SK-N-SH (cell line): ENCODE results near the gene NEK9. TPM values are rescaled to one million over a fixed set of nuclear protein-coding genes. Genes with fewer than 3 reads are reported as not detected.
A peak's percentile ranks its signal among the peaks of the same experiment; 100 is the strongest.

Experiments used
- CTCF ChIA-PET: fragments of 300-600, 350-600 bp; formaldehyde crosslinking; extraction: SDS; loops from one replicate; lab custom pipeline; 2021; lab: Yijun Ruan, JAX
- POLR2A ChIA-PET: fragments of 350-600 bp; sonication (Branson Sonifier 250); formaldehyde crosslinking; extraction: SDS; loops from one replicate; lab custom pipeline; 2020; ENCODE audit warnings: antibody characterized with exemption, inconsistent platforms; lab: Yijun Ruan, JAX
- DNase-seq: peaks from one replicate; pipeline ENCODE4 v3.0.0; 2012
- H2AFZ ChIP-seq: fragments of 200-600 bp; sonication (generic); 2 replicates; pipeline ENCODE4 v1.8.1; 2016; ENCODE audit warnings: antibody characterized with exemption, mild to moderate bottlenecking, low read depth
- H3F3A ChIP-seq: fragments of 200-600 bp; sonication (generic); replicated peaks from 2 replicates; pipeline ENCODE3; 2016; ENCODE audit warnings: antibody characterized with exemption, mild to moderate bottlenecking; ENCODE audit not compliant: insufficient read depth
- H3K27ac ChIP-seq, 2 experiments: fragments of 200-500 bp in 1 of 2; fragments of 200-600 bp in 1 of 2; sonication (Bioruptor generic) in 1 of 2; sonication (generic), shearing (Covaris generic) in 1 of 2; 2 replicates each; pipeline versions ENCODE4 v1.5.1 to v1.6.1; 2014 to 2016; ENCODE audit warnings: low read depth in 2 of 2, inconsistent platforms in 1 of 2, low read length in 1 of 2, mild to moderate bottlenecking in 1 of 2, mixed read lengths in 1 of 2
- H3K27me3 ChIP-seq: fragments of 200-600 bp; sonication (generic), shearing (Covaris generic); 2 replicates; pipeline ENCODE4 v1.6.1; 2016; ENCODE audit warnings: mixed run types; ENCODE audit not compliant: insufficient read depth
- H3K36me3 ChIP-seq, 2 experiments: fragments of 200-500 bp in 1 of 2; fragments of 200-600 bp in 1 of 2; sonication (Bioruptor generic) in 1 of 2; sonication (generic) in 1 of 2; replicated peaks in 1 of 2; 2 replicates each; pipeline versions ENCODE3 to v1.5.1; 2014 to 2016; ENCODE audit warnings: low read length in 1 of 2, mild to moderate bottlenecking in 1 of 2; ENCODE audit not compliant: insufficient read depth in 2 of 2, control insufficient read depth in 1 of 2
- H3K4me1 ChIP-seq, 2 experiments: fragments of 200-500 bp in 1 of 2; fragments of 200-600 bp in 1 of 2; sonication (Bioruptor generic) in 1 of 2; sonication (generic), shearing (Covaris generic) in 1 of 2; 2 replicates each; pipeline versions ENCODE4 v1.5.1 to v1.6.1; 2014 to 2016; ENCODE audit warnings: low read depth in 1 of 2, low read length in 1 of 2, mixed run types in 1 of 2; ENCODE audit not compliant: insufficient read depth in 2 of 2, control insufficient read depth in 1 of 2
- H3K4me2 ChIP-seq: fragments of 200-600 bp; sonication (generic), shearing (Covaris generic); 2 replicates; pipeline ENCODE4 v1.6.1; 2017; ENCODE audit warnings: mixed run types
- H3K4me3 ChIP-seq, 2 experiments: fragments of 200-500 bp in 1 of 2; fragments of 200-600 bp in 1 of 2; sonication (Bioruptor generic) in 1 of 2; sonication (generic), shearing (Covaris generic) in 1 of 2; 2 replicates each; pipeline versions ENCODE4 v1.5.1 to v1.8.1; 2014 to 2016; ENCODE audit warnings: low read depth in 2 of 2, inconsistent platforms in 1 of 2, low read length in 1 of 2, mild to moderate bottlenecking in 1 of 2, mixed read lengths in 1 of 2, moderate library complexity in 1 of 2
- H3K79me2 ChIP-seq: fragments of 200-600 bp; sonication (generic); 2 replicates; pipeline ENCODE4 v1.8.1; 2017; ENCODE audit warnings: mild to moderate bottlenecking; ENCODE audit not compliant: insufficient read depth
- H3K9ac ChIP-seq: fragments of 200-600 bp; sonication (generic); 2 replicates; pipeline ENCODE4 v1.6.1; 2017; ENCODE audit warnings: mixed run types
- H3K9me2 ChIP-seq: fragments of 200-600 bp; sonication (generic); 2 replicates; pipeline ENCODE4 v1.6.1; 2017; ENCODE audit warnings: mixed run types
- H3K9me3 ChIP-seq: fragments of 200-600 bp; sonication (generic); 2 replicates; pipeline ENCODE4 v1.6.1; 2017; ENCODE audit warnings: mixed run types, mild to moderate bottlenecking, moderate library complexity
- H4K20me1 ChIP-seq: fragments of 200-600 bp; sonication (generic); 2 replicates; pipeline ENCODE4 v1.6.1; 2017; ENCODE audit warnings: mild to moderate bottlenecking, mixed run types; ENCODE audit not compliant: insufficient read depth
- CHD2 ChIP-seq: fragments of 150-350 bp; IDR thresholded peaks from 2 replicates; pipeline ENCODE4 v1.6.1; 2018; ENCODE audit warnings: low read length; ENCODE audit not compliant: partially characterized antibody
- ELF1 ChIP-seq: IDR thresholded peaks from 2 replicates; pipeline ENCODE4 v1.4.0; 2012
- EP300 ChIP-seq, 2 experiments: IDR thresholded peaks; 2 replicates each; pipeline versions ENCODE4 v1.4.0 to v1.6.1; 2012; ENCODE audit warnings: borderline replicate concordance in 1 of 2, low read depth in 1 of 2, low read length in 1 of 2
- EZH2phosphoT487 ChIP-seq: fragments of 200-600 bp; sonication (generic); IDR thresholded peaks from 2 replicates; pipeline ENCODE4 v1.6.1; 2017; ENCODE audit warnings: low read depth, mixed run types, mild to moderate bottlenecking, antibody characterized with exemption, moderate library complexity, borderline replicate concordance
- FOSL2 ChIP-seq: IDR thresholded peaks from 2 replicates; pipeline ENCODE4 v1.4.0; 2012; ENCODE audit warnings: low read depth, mild to moderate bottlenecking, moderate library complexity, borderline replicate concordance
- GABPA ChIP-seq: IDR thresholded peaks from 2 replicates; pipeline ENCODE4 v1.4.0; 2012; ENCODE audit warnings: low read depth, mild to moderate bottlenecking
- GATA2 ChIP-seq: sonication (generic); formaldehyde crosslinking; IDR thresholded peaks from 2 replicates; pipeline ENCODE4 v1.5.0; 2020; ENCODE audit warnings: mild to moderate bottlenecking, missing genetic modification reagents
- JUND ChIP-seq: IDR thresholded peaks from 2 replicates; pipeline ENCODE4 v1.4.0; 2012
- MEF2A ChIP-seq: IDR thresholded peaks from 2 replicates; pipeline ENCODE4 v1.4.0; 2012; ENCODE audit warnings: low read depth, borderline replicate concordance
- MXI1 ChIP-seq: IDR thresholded peaks from 2 replicates; pipeline ENCODE4 v1.6.1; 2012; ENCODE audit warnings: mild to moderate bottlenecking, low read depth, low read length, improper control_type of control experiment
- NFIC ChIP-seq: IDR thresholded peaks from 2 replicates; pipeline ENCODE4 v1.4.0; 2012; ENCODE audit warnings: borderline replicate concordance
- NRF1 ChIP-seq: IDR thresholded peaks from 2 replicates; pipeline ENCODE4 v1.6.1; 2012; ENCODE audit warnings: low read depth, mild to moderate bottlenecking, low read length
- POLR2AphosphoS5 ChIP-seq: IDR thresholded peaks from 2 replicates; pipeline ENCODE4 v1.6.1; 2012; ENCODE audit warnings: low read depth, low read length
- RAD21 ChIP-seq: IDR thresholded peaks from 2 replicates; pipeline ENCODE4 v1.6.1; 2012; ENCODE audit warnings: mild to moderate bottlenecking, low read length
- RCOR1 ChIP-seq: fragments of 150-350 bp; IDR thresholded peaks from 2 replicates; pipeline ENCODE4 v1.6.1; 2017; ENCODE audit warnings: antibody characterized with exemption, low read length
- RFX5 ChIP-seq: IDR thresholded peaks from 2 replicates; pipeline ENCODE4 v1.6.1; 2012; ENCODE audit warnings: mild to moderate bottlenecking, improper control_type of control experiment, low read length
- RXRA ChIP-seq: IDR thresholded peaks from 2 replicates; pipeline ENCODE4 v1.4.0; 2012; ENCODE audit warnings: low read depth, mild to moderate bottlenecking, borderline replicate concordance
- SIN3A ChIP-seq: IDR thresholded peaks from 2 replicates; pipeline ENCODE4 v1.6.1; 2012; ENCODE audit warnings: low read depth, mild to moderate bottlenecking, low read length, moderate library complexity, borderline replicate concordance
- SMC3 ChIP-seq: IDR thresholded peaks from 2 replicates; pipeline ENCODE4 v1.6.1; 2012; ENCODE audit warnings: low read depth, low read length, improper control_type of control experiment
- TCF12 ChIP-seq: IDR thresholded peaks from 2 replicates; pipeline ENCODE4 v1.4.0; 2012
- TEAD4 ChIP-seq: IDR thresholded peaks from 2 replicates; pipeline ENCODE4 v1.4.0; 2012; ENCODE audit warnings: mild to moderate bottlenecking, borderline replicate concordance; ENCODE audit not compliant: insufficient read depth
- YY1 ChIP-seq: IDR thresholded peaks from 2 replicates; pipeline ENCODE4 v1.4.0; 2012; ENCODE audit warnings: low read depth, mild to moderate bottlenecking
- WGBS: methylation state at CpG from one replicate; pipeline ENCODE4 v1.1.6; 2017; ENCODE audit warnings: low lambda C conversion rate; 5-methylcytosine and 5-hydroxymethylcytosine counted together
- polyA plus RNA-seq, 3 experiments: library from polyadenylated mRNA; depleted of rRNA; stranded (reverse); fragments of >200 nt; gene quantifications; 2 replicates each; pipeline ENCODE4 v1.2.3, GENCODE V29; 2012
- TF ChIP-seq, protein P1 (sequence below): IDR thresholded peaks from 2 replicates; pipeline ENCODE4 v1.4.0; 2012; ENCODE audit warnings: low read depth, borderline replicate concordance
- TF ChIP-seq, protein P2 (sequence below): IDR thresholded peaks from 2 replicates; pipeline ENCODE4 v1.6.1; 2012; ENCODE audit warnings: mild to moderate bottlenecking, low read depth, low read length, moderate library complexity
- TF ChIP-seq, protein P3 (sequence below): fragments of 150-350 bp; IDR thresholded peaks from 2 replicates; pipeline ENCODE4 v1.6.1; 2017; ENCODE audit warnings: antibody characterized with exemption, low read length, low read depth, borderline replicate concordance
- TF ChIP-seq, protein P4 (sequence below): fragments of 200-600 bp; sonication (generic); IDR thresholded peaks from 2 replicates; pipeline ENCODE4 v1.6.1; 2017; ENCODE audit warnings: antibody characterized with exemption, mild to moderate bottlenecking, moderate library complexity
- TF ChIP-seq, protein P5 (sequence below): IDR thresholded peaks from 2 replicates; pipeline ENCODE4; 2012
- TF ChIP-seq, protein P6 (sequence below): IDR thresholded peaks from 2 replicates; pipeline ENCODE4 v1.4.0; 2012; ENCODE audit warnings: low read depth

Gene NEK9
- polyA plus RNA-seq, 1 of the 3 experiments (the other 2 are of a cell fraction) = 48.1 TPM

DNA sequence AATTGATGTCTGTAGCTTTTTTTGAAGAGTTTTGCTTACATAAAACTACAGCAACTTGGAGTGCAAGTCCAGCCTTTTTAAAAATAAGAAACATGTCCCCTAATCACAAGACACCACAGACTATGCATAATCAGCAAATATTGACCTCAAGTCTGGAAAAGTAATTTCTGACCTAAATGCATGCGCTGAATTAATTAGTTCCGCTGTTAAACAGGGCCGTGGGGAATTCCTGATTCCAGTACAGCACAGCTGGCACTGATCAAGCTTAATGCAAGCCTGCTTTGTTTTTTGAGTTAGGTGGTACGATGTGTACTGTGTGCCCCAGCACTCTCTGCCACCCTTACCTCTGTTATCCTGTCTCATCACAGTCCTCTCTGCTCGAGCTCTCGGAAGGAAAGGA is 84.8 kb downstream of the NEK9 start:
- ChIA-PET POLR2A (no interaction called here), CTCF (interaction anchor here (0.8 to 3.4 kb wide), 8 partner anchors 19 to 181 kb away, joined by 3 to 12 read pairs (median 4); no protein-coding TSS in a partner anchor)
- Histone ChIP-seq H3K79me2 (peaks cover 6% of the 10 kb centered on the region; the same call in 1 of the 2 replicates), H3K36me3 (peaks cover 0 to 5% of the 10 kb centered on the region in 2 experiments), H3K4me1 (peaks cover 24 to 25% of the 10 kb centered on the region in 2 experiments; a peak in 3 of 4 replicates), H3K4me3 (no peak overlapping the region), H2AFZ (no peak overlapping the region), H3K27ac (peak overlapping the region; percentile 33 to 62), H4K20me1 (no peaks in the 10 kb centered on the region), H3K9ac (no peak overlapping the region), H3K9me3 (no peaks in the 10 kb centered on the region), H3K9me2 (no peaks in the 10 kb centered on the region), H3F3A (peaks cover 14% of the 10 kb centered on the region), H3K27me3 (no peaks in the 10 kb centered on the region), H3K4me2 (peak overlapping the region; percentile 42)
- peak; percentile 68 for DNase-seq
- WGBS = 16% methylated on average over 6 of the region's 6 CpGs
- no peak for TF ChIP-seq FOSL2
- TF ChIP-seq JUND = no peak
- TF ChIP-seq, protein P1, sequence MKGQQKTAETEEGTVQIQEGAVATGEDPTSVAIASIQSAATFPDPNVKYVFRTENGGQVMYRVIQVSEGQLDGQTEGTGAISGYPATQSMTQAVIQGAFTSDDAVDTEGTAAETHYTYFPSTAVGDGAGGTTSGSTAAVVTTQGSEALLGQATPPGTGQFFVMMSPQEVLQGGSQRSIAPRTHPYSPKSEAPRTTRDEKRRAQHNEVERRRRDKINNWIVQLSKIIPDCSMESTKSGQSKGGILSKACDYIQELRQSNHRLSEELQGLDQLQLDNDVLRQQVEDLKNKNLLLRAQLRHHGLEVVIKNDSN = no peak
- peak; percentile 26 for TF ChIP-seq RAD21
- TF ChIP-seq MXI1 = peak; percentile 77
- TF ChIP-seq NFIC = no peak
- peak; percentile 46; the same call in 1 of the 2 replicates for TF ChIP-seq GATA2 (CRISPR knock-in tag)
- TF ChIP-seq SIN3A = no peak
- TF ChIP-seq TCF12 = peak; percentile 71
- no peak for TF ChIP-seq NRF1
- peak; percentile 99 for TF ChIP-seq RCOR1
- no peak for TF ChIP-seq RFX5
- TF ChIP-seq EZH2phosphoT487 = no peak
- no peak for TF ChIP-seq RXRA
- TF ChIP-seq, protein P2, sequence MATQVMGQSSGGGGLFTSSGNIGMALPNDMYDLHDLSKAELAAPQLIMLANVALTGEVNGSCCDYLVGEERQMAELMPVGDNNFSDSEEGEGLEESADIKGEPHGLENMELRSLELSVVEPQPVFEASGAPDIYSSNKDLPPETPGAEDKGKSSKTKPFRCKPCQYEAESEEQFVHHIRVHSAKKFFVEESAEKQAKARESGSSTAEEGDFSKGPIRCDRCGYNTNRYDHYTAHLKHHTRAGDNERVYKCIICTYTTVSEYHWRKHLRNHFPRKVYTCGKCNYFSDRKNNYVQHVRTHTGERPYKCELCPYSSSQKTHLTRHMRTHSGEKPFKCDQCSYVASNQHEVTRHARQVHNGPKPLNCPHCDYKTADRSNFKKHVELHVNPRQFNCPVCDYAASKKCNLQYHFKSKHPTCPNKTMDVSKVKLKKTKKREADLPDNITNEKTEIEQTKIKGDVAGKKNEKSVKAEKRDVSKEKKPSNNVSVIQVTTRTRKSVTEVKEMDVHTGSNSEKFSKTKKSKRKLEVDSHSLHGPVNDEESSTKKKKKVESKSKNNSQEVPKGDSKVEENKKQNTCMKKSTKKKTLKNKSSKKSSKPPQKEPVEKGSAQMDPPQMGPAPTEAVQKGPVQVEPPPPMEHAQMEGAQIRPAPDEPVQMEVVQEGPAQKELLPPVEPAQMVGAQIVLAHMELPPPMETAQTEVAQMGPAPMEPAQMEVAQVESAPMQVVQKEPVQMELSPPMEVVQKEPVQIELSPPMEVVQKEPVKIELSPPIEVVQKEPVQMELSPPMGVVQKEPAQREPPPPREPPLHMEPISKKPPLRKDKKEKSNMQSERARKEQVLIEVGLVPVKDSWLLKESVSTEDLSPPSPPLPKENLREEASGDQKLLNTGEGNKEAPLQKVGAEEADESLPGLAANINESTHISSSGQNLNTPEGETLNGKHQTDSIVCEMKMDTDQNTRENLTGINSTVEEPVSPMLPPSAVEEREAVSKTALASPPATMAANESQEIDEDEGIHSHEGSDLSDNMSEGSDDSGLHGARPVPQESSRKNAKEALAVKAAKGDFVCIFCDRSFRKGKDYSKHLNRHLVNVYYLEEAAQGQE = no peak
- TF ChIP-seq, protein P3, sequence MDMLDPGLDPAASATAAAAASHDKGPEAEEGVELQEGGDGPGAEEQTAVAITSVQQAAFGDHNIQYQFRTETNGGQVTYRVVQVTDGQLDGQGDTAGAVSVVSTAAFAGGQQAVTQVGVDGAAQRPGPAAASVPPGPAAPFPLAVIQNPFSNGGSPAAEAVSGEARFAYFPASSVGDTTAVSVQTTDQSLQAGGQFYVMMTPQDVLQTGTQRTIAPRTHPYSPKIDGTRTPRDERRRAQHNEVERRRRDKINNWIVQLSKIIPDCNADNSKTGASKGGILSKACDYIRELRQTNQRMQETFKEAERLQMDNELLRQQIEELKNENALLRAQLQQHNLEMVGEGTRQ = no peak
- TF ChIP-seq, protein P4, sequence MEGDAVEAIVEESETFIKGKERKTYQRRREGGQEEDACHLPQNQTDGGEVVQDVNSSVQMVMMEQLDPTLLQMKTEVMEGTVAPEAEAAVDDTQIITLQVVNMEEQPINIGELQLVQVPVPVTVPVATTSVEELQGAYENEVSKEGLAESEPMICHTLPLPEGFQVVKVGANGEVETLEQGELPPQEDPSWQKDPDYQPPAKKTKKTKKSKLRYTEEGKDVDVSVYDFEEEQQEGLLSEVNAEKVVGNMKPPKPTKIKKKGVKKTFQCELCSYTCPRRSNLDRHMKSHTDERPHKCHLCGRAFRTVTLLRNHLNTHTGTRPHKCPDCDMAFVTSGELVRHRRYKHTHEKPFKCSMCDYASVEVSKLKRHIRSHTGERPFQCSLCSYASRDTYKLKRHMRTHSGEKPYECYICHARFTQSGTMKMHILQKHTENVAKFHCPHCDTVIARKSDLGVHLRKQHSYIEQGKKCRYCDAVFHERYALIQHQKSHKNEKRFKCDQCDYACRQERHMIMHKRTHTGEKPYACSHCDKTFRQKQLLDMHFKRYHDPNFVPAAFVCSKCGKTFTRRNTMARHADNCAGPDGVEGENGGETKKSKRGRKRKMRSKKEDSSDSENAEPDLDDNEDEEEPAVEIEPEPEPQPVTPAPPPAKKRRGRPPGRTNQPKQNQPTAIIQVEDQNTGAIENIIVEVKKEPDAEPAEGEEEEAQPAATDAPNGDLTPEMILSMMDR = no peak
- TF ChIP-seq POLR2AphosphoS5 = peak; percentile 59
- no peak for TF ChIP-seq GABPA
- TF ChIP-seq SMC3 = no peak; the same call in 1 of the 2 replicates
- TF ChIP-seq MEF2A = no peak
- no peak for TF ChIP-seq ELF1
- no peak for TF ChIP-seq TEAD4
- no peak for TF ChIP-seq YY1
- TF ChIP-seq, protein P5, sequence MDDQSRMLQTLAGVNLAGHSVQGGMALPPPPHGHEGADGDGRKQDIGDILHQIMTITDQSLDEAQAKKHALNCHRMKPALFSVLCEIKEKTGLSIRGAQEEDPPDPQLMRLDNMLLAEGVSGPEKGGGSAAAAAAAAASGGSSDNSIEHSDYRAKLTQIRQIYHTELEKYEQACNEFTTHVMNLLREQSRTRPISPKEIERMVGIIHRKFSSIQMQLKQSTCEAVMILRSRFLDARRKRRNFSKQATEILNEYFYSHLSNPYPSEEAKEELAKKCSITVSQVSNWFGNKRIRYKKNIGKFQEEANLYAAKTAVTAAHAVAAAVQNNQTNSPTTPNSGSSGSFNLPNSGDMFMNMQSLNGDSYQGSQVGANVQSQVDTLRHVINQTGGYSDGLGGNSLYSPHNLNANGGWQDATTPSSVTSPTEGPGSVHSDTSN = no peak
- TF ChIP-seq CHD2 = peak; percentile 74
- TF ChIP-seq EP300 (IDR thresholded peaks at IDR 0.05; ENCODE audit: borderline replicate concordance in 1 of 2, low read depth in 1 of 2, low read length in 1 of 2) = peak in 1 of 2 experiments; percentile 85; a peak in 2 of 4 replicates
- TF ChIP-seq, protein P6, sequence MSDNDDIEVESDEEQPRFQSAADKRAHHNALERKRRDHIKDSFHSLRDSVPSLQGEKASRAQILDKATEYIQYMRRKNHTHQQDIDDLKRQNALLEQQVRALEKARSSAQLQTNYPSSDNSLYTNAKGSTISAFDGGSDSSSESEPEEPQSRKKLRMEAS = no peak
